Breast epithelium (tissue), 4 donors: ENCODE data around the gene CLDN6. TPM values are rescaled to one million over a fixed set of nuclear protein-coding genes. Genes with fewer than 3 reads are reported as not detected.

ENCODE experiments used
- DNase-seq, 2 donors: peaks; one replicate each; pipeline ENCODE4 v3.0.0-alpha.2; 2019; ENCODE audit warnings: low spot score in 2 of 2
- H3K27ac ChIP-seq, 2 donors: fragments of 200-600 bp; sonication (generic) in 1 of 2; one replicate each; pipeline ENCODE4 v1.5.1; 2016 to 2019; ENCODE audit warnings: mild to moderate bottlenecking in 1 of 2
- H3K27me3 ChIP-seq, 2 donors: fragments of 200-600 bp; sonication (generic) in 1 of 2; one replicate each; pipeline versions ENCODE4 v1.5.1 to v1.6.0; 2017 to 2019; ENCODE audit warnings: control low read depth in 1 of 2, mild to moderate bottlenecking in 1 of 2
- H3K36me3 ChIP-seq: fragments of 200-600 bp; one replicate; pipeline ENCODE4 v1.5.1; 2019
- H3K4me1 ChIP-seq, 2 donors: fragments of 200-600 bp; sonication (generic); one replicate each; pipeline ENCODE4 v1.5.1; 2016 to 2019; ENCODE audit warnings: control low read depth in 1 of 2
- H3K4me3 ChIP-seq, 3 donors: fragments of 200-600 bp; sonication (generic); 1 replicate in 2 of 3; 2 replicates in 1 of 3; pipeline ENCODE4 v1.5.1; 2016 to 2019; ENCODE audit warnings: mild to moderate bottlenecking in 3 of 3, moderate library complexity in 2 of 3
- H3K9me3 ChIP-seq, 2 donors: fragments of 200-600 bp; sonication (generic) in 1 of 2; one replicate each; pipeline ENCODE4 v1.5.1; 2016 to 2019; ENCODE audit warnings: control low read depth in 1 of 2
- POLR2A ChIP-seq: fragments of 450-650 bp; IDR thresholded peaks from one replicate; pipeline ENCODE4 v1.6.1; 2016; ENCODE audit warnings: antibody characterized with exemption, mild to moderate bottlenecking, moderate library complexity
- POLR2AphosphoS5 ChIP-seq, 3 donors: sonication (generic); formaldehyde crosslinking; IDR thresholded peaks; one replicate each; pipeline ENCODE4 v1.6.1; 2017; ENCODE audit warnings: antibody characterized with exemption in 3 of 3
- intact Hi-C: fragments of 100-400 bp; cut with DNase I; formaldehyde crosslinking; loops from one replicate; pipeline ENCODE4 v1.15.1; 2023; ENCODE audit warnings: low total_unique reads
- total RNA-seq, 3 donors: library from RNA; depleted of rRNA; stranded (reverse); fragments of >200 nt; gene quantifications; one replicate each; pipeline ENCODE4 v1.1.0, GENCODE V29; 2016
- TF ChIP-seq, protein P1 (sequence below), 3 donors: fragments of 450-650 bp; IDR thresholded peaks; one replicate each; pipeline ENCODE4 v1.5.1; 2016 to 2017; ENCODE audit warnings: antibody characterized with exemption in 3 of 3, mild to moderate bottlenecking in 3 of 3, moderate library complexity in 3 of 3

CLDN6 gene
- total RNA-seq, 3 donors from 2014 or later, result not detected

DNA sequence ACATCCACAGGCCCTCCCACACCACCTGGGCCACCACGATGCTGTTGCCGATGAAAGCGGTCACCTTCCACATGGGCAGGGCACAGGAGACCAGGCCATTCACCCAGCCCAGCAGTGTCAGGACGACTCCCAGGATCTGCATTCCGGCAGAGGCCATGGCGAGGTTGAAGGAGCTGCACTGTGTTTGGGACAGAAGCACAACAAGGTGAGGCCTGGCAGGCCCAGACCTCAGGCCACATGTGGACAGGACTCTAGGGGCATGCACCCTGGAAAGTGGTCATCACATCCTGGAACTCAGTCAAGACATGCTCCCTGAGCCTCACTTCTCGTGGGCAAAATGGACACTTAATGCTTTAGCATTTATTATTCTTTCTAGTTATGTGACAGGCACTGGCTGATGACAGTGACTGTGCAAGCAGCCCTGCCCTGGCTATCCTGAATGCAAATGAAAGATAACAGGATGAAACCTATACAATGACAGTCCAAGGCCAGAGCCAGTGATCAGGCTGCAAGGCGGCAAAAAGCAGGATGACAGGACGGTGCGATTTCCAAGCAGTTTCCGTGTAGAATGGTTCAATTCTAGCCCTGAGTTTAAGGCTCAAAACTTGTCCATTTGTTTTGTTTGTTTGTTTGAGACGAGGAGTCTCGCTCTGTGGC lies 2.0 kb downstream of the CLDN6 start:
- peaks cover 3 to 36% of the 10 kb centered on the region in 2 donors for H3K27me3 ChIP-seq
- intact Hi-C loops, result no loop called here
- H3K9me3 ChIP-seq, result no peaks in the 10 kb centered on the region
- no peak for DNase-seq
- no peak overlapping the region for H3K4me3 ChIP-seq
- no peak overlapping the region for H3K27ac ChIP-seq
- no peaks in the 10 kb centered on the region for H3K4me1 ChIP-seq
- no peak for TF ChIP-seq POLR2A
- no peak for TF ChIP-seq POLR2AphosphoS5 (IDR thresholded peaks at IDR 0.05)
- TF ChIP-seq, protein P1, sequence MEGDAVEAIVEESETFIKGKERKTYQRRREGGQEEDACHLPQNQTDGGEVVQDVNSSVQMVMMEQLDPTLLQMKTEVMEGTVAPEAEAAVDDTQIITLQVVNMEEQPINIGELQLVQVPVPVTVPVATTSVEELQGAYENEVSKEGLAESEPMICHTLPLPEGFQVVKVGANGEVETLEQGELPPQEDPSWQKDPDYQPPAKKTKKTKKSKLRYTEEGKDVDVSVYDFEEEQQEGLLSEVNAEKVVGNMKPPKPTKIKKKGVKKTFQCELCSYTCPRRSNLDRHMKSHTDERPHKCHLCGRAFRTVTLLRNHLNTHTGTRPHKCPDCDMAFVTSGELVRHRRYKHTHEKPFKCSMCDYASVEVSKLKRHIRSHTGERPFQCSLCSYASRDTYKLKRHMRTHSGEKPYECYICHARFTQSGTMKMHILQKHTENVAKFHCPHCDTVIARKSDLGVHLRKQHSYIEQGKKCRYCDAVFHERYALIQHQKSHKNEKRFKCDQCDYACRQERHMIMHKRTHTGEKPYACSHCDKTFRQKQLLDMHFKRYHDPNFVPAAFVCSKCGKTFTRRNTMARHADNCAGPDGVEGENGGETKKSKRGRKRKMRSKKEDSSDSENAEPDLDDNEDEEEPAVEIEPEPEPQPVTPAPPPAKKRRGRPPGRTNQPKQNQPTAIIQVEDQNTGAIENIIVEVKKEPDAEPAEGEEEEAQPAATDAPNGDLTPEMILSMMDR (IDR thresholded peaks at IDR 0.05), result no peak
- H3K36me3 ChIP-seq, result no peaks in the 10 kb centered on the region

DNA sequence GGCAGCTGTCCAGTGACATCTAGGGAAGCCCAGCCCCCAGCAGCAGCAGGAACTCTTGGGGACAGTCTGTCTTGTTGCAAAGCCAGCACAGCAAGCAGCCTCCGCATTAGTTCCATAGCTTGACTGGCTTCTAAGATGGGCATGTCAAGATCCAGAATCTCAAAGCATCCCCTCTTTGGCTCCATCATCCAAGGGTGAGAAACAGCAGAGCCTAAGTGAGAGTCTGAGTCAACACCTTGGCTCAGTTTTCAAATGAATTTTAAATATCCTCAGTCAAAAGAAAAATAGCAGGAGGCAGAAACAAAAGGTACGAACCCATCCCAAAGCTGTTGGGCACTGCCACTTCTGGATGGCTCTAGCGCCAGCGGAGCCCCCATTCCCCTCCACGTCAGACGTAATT lies 3.0 kb downstream of the CLDN6 start:
- DNase-seq, result no peak
- peaks cover 3 to 40% of the 10 kb centered on the region in 2 donors for H3K27me3 ChIP-seq
- no peaks in the 10 kb centered on the region for H3K9me3 ChIP-seq
- intact Hi-C loops, result no loop called here
- H3K36me3 ChIP-seq, result no peaks in the 10 kb centered on the region
- TF ChIP-seq, protein P1 (IDR thresholded peaks at IDR 0.05), result no peak
- TF ChIP-seq POLR2A (no peak), POLR2AphosphoS5 (IDR thresholded peaks at IDR 0.05) (no peak)
- H3K4me1 ChIP-seq, result no peaks in the 10 kb centered on the region
- H3K4me3 ChIP-seq, result no peak overlapping the region
- no peak overlapping the region for H3K27ac ChIP-seq

DNA sequence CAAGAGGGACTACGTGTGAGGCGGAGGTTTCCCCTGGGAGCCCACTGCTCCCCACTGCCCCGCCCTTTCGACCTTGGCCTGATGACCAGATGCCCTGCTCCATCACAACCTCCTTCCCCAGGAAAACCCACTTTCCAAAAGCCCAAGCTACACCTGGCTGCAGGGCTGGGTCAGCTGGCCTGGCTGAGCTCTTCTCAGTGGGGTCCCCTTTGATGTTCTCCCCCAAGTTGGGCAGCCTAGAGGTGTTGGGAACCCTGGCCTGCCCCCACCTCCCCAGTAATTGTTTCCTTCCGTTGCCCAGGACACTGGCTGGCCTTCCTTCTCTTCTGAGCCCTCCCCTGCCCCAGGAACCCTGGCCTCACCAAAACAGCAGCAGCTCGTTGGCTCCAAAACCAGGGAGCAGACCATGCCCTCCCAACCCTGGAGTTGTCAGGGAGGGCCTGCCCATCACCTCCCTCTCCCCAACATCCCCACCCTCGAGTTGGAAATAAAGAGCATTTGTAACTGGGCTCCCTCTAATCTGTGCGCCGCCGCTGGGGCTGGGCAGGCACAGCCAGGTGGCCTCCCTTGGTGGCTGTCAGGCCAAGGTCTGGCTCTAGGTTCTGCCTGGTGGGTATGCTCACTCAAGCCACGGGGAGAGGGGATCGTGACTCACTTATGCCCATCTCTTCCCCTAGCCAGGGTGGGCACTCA lies 3.8 kb downstream of the CLDN6 start:
- no peaks in the 10 kb centered on the region for H3K9me3 ChIP-seq
- DNase-seq, result no peak
- H3K36me3 ChIP-seq, result no peaks in the 10 kb centered on the region
- no peak overlapping the region for H3K4me3 ChIP-seq
- intact Hi-C loops, result no loop called here
- no peaks in the 10 kb centered on the region for H3K4me1 ChIP-seq
- no peak overlapping the region for H3K27ac ChIP-seq
- TF ChIP-seq, protein P1 (IDR thresholded peaks at IDR 0.05), result no peak
- TF ChIP-seq POLR2A (no peak), POLR2AphosphoS5 (IDR thresholded peaks at IDR 0.05) (no peak)
- H3K27me3 ChIP-seq, result peaks cover 3 to 40% of the 10 kb centered on the region in 2 donors

DNA sequence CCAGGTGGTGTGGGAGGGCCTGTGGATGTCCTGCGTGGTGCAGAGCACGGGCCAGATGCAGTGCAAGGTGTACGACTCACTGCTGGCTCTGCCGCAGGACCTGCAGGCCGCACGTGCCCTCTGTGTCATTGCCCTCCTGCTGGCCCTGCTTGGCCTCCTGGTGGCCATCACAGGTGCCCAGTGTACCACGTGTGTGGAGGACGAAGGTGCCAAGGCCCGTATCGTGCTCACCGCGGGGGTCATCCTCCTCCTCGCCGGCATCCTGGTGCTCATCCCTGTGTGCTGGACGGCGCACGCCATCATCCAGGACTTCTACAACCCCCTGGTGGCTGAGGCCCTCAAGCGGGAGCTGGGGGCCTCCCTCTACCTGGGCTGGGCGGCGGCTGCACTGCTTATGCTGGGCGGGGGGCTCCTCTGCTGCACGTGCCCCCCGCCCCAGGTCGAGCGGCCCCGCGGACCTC lies 4.5 kb downstream of the CLDN6 start:
- Histone ChIP-seq H3K4me3 (no peak overlapping the region), H3K27me3 (peaks cover 3 to 40% of the 10 kb centered on the region in 2 donors), H3K27ac (no peak overlapping the region), H3K36me3 (no peaks in the 10 kb centered on the region), H3K9me3 (no peaks in the 10 kb centered on the region), H3K4me1 (no peaks in the 10 kb centered on the region)
- TF ChIP-seq, protein P1 (IDR thresholded peaks at IDR 0.05), result no peak
- no peak for TF ChIP-seq POLR2A
- no peak for TF ChIP-seq POLR2AphosphoS5 (IDR thresholded peaks at IDR 0.05)
- no peak for DNase-seq
- intact Hi-C loops, result no loop called here

DNA sequence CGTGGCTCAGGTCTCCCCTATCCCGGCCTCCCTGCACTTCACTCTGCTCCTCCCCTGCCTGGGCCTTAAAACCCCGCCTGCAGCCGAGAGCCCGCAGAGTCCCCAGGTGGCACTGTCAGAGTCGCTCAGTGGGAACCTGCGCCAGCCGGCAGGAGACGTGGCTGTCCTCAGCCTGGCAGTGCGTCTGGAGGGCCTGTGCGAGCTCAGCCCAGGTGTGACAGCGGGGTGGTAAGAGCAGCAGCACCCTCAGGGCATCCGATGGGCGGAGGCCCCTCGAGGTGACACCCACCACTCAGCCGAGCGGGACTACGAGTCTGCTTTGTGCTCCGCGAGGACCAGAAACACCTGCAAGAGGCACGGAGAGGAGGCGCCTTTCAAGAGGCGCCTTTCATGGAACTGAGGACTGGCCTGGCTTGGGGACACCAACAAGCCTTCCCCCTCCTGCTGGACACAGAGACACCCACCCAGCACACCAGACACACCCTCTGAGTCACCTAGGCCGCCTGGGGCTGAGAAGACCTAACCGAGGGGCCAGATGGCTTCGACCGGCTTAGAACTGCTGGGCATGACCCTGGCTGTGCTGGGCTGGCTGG lies 5.1 kb downstream of the CLDN6 start, which contains the start of gene CLDN9:
Gene CLDN9 (plus strand): TSS at position 96 of the 593 bp plus-strand sequence. CDS start 440 bp downstream, at position 536.
- H3K4me1 ChIP-seq, result no peaks in the 10 kb centered on the region
- DNase-seq, result peak in 1 of 2 donors; percentile 73
- no peak for TF ChIP-seq POLR2A
- no peak for TF ChIP-seq POLR2AphosphoS5 (IDR thresholded peaks at IDR 0.05)
- TF ChIP-seq, protein P1 (IDR thresholded peaks at IDR 0.05), result no peak
- intact Hi-C loops, result no loop called here
- no peaks in the 10 kb centered on the region for H3K9me3 ChIP-seq
- H3K27ac ChIP-seq, result no peak within 1 kb of the TSS
- peaks cover under 1 to 36% of the 10 kb centered on the region in 2 donors for H3K27me3 ChIP-seq
- no peaks in the 10 kb centered on the region for H3K36me3 ChIP-seq
- no peak within 1 kb of the TSS for H3K4me3 ChIP-seq
